ENCODE measurements around the gene VWA3B.

VWA3B gene

DNA sequence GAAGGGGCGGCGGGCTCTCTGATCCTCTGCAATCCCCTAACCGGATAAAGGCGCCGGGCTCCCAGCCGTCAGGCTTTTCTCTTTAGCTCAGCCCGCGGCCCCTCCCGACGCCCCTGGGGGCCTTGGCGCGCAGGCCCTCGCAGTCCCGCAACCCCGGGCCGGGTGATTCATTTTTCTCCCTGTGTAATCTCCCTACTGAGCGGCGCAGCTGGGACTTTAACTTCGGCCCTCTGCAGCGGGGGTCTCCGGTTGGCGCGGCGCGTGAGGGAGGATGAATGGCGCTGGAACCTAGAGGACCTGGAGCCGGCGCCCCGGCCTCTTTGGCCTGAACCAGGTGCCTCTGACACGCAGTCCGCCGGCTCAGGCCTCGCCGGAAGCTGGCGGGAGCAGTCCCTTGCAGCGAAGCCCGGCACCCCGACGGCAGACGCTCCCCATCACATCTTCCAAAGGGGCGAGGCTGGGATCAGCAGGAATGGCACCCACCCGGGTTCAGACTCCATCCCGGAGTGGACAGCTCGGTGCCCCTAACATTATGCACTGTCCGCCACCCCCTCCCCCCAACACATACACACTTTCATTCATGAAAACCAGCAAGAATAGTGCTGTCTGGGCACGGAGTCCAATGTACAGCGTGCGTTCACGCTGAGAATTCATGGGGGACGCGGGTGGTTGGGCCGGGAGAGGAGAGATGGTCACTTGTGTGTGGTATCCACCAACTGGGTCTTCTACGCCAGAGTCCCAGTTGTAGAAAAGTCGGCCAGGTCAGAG, 260.5 kb downstream of the VWA3B start:
- Histone ChIP-seq H3K4me3 (no peak overlapping the region; a peak in 1 of 20 replicates), H3K9ac (no peak overlapping the region), H3K36me3 (no peaks in the 10 kb centered on the region), H3K4me1 (peaks cover 0 to 18% (median 9%) of the 10 kb centered on the region in 10 experiments; a peak in 14 of 20 replicates), H4K20me1 (0 out of 22 replicates have a peak, but pooled peaks cover 0 to 7% (median 0%) of the 10 kb centered on the region in 11 experiments), H3K4me2 (peak overlapping the region in 9 of 11 experiments; percentile 2 to 56 (median 37); a peak in 14 of 22 replicates), H3K27ac (no peak overlapping the region), H3K27me3 (peaks cover 26 to 38% (median 32%) of the 10 kb centered on the region in 11 experiments), H3K9me3 (replicated peaks in 1 of 11) (peaks cover 10 to 23% (median 18%) of the 10 kb centered on the region in 11 experiments; a peak in 20 of 22 replicates)
- TF ChIP-seq Cebpa-rat (IDR thresholded peaks at IDR 0.05): no peak

DNA sequence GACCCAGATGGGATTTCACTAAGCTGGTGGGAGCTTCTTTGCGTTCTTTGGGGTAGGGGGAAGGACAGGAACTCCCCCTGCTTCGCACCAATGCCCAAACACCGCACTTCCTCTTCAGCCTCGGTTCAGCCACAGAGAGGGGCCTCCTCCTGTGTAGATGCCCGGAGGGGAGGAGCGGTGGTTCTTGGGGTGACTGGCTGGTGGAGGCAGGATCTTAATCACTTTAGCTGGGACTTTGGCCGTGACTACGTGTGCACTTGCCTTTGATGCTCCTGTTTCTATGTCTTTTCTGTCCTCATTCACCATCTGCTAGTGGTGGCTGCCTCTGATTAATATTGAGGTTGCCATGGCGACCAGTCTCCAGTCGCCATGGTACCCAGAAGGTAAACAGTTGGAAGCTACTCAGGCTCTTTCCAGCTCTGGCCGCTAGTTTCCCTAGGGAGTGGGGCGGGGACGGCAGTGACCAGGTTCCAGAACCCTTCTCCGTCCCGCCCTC, 261.1 kb downstream of the VWA3B start:
- Histone ChIP-seq H3K4me1 (peaks cover 0 to 18% (median 9%) of the 10 kb centered on the region in 10 experiments; a peak in 14 of 20 replicates), H4K20me1 (0 out of 22 replicates have a peak, but pooled peaks cover 0 to 7% (median 0%) of the 10 kb centered on the region in 11 experiments), H3K36me3 (no peaks in the 10 kb centered on the region), H3K9me3 (replicated peaks in 1 of 11) (peaks cover 10 to 23% (median 18%) of the 10 kb centered on the region in 11 experiments; a peak in 20 of 22 replicates), H3K4me3 (no peak overlapping the region), H3K27ac (no peak overlapping the region), H3K27me3 (peaks cover 26 to 38% (median 32%) of the 10 kb centered on the region in 11 experiments), H3K4me2 (peak overlapping the region in 9 of 11 experiments; percentile 2 to 56 (median 37); a peak in 14 of 22 replicates), H3K9ac (no peak overlapping the region)
- no peak for TF ChIP-seq Cebpa-rat (IDR thresholded peaks at IDR 0.05)

DNA sequence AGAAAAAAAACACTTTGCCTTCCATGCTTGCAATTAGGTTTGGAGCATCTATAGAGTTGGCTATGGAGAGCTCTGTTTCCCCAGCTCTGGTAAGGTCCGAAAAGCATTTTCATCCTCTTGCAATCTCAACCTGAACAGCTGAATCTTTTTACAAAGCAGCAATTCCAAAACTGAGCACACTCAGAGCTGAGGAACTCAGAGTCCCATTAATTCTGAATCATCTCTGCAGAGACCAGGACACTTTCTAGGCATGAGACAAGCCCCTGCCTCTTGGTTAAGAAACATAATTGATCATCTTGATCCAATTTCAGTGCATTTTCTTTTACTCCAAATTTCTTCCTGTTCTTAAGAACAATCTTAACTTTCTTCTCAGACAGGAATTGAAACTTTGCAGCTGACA, 263.4 kb downstream of the VWA3B start:
- Histone ChIP-seq H4K20me1 (0 out of 22 replicates have a peak, but pooled peaks cover 0 to 7% (median 0%) of the 10 kb centered on the region in 11 experiments), H3K9ac (no peak overlapping the region), H3K4me1 (peaks cover 0 to 18% (median 9%) of the 10 kb centered on the region in 10 experiments; a peak in 14 of 20 replicates), H3K27ac (no peak overlapping the region), H3K36me3 (no peaks in the 10 kb centered on the region), H3K27me3 (peaks cover 26 to 38% (median 32%) of the 10 kb centered on the region in 11 experiments), H3K4me2 (no peak overlapping the region), H3K9me3 (replicated peaks in 1 of 11) (peaks cover 10 to 25% (median 18%) of the 10 kb centered on the region in 11 experiments; a peak in 20 of 22 replicates), H3K4me3 (no peak overlapping the region)
- no peak for TF ChIP-seq Cebpa-rat (IDR thresholded peaks at IDR 0.05)

DNA sequence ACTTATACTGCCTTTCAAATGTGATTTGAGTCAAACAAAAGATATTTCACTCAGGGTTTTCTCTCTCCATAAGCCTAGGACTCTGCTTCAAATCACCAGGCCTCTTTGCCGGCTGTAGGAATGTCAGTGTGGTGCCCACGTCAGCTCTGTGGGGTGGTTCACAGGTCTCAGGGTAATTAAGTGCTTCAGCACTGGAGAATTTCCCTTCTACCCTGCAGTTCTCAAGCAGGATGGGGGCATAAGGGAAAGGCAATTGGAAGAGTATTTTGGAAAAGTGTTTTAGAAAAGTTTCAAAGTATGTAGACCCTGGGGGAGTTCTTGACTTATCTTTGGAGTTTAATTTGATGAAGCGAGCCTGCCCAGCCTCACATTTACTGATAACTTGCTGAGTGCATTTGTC, 268.9 kb downstream of the VWA3B start:
- Histone ChIP-seq H3K9me3 (replicated peaks in 1 of 11) (peaks cover 0 to 6% (median 0%) of the 10 kb centered on the region in 11 experiments; a peak in 6 of 22 replicates), H3K27ac (no peak overlapping the region), H3K4me2 (no peak overlapping the region), H4K20me1 (no peaks in the 10 kb centered on the region), H3K9ac (no peak overlapping the region), H3K27me3 (no peaks in the 10 kb centered on the region), H3K4me1 (peaks cover 0 to 24% (median 10%) of the 10 kb centered on the region in 10 experiments; a peak in 13 of 20 replicates), H3K36me3 (no peaks in the 10 kb centered on the region), H3K4me3 (no peak overlapping the region)
- no peak for TF ChIP-seq Cebpa-rat (IDR thresholded peaks at IDR 0.05)

DNA sequence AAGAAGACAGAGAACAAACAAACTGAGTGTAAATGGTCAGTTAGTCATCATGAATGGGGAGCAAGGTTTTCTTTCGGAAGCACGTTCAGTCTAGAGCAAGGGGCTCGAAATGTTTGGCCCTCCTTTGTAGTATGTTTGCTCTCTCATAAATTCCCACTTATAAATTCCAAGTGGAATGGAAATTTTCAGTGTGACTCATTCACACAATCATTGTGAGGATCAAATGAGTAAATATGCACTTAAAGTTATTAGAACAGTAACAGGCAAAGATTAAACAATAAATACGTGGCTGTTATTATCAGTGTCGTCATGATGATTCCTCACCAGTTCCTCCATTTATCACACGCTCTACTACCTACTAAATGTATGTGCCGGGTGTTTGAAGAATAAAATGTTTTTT, 269.8 kb downstream of the VWA3B start:
- peaks cover 0 to 4% (median 0%) of the 10 kb centered on the region in 11 experiments; a peak in 1 of 22 replicates for H3K9me3 ChIP-seq (replicated peaks in 1 of 11)

DNA sequence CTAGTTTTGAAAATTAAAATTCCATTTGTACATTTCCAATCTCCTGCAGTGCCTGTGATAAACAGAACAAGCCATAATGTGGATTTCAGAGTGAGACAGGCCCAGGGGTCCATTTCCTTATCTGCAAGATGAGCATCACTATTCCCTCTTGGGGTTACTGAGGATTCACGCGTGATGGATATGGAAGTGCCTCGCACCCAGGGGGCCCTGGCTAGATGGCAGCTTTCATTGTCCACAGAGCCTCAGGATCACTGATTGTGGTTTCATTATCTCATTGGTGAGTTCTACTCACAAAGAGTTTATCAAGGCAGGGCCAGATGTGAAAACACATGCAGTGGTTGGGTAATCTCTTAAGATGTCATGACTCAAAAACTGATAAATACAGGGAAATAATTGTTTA, 270.9 kb downstream of the VWA3B start:
- no peak overlapping the region for H3K9ac ChIP-seq
- H3K4me2 ChIP-seq: peak overlapping the region in 8 of 11 experiments; percentile 10 to 61 (median 36); a peak in 15 of 22 replicates
- peaks cover 0 to 24% (median 10%) of the 10 kb centered on the region in 10 experiments; a peak in 13 of 20 replicates for H3K4me1 ChIP-seq
- no peaks in the 10 kb centered on the region for H4K20me1 ChIP-seq
- peaks cover 0 to 4% (median 0%) of the 10 kb centered on the region in 11 experiments; a peak in 1 of 22 replicates for H3K9me3 ChIP-seq (replicated peaks in 1 of 11)
- H3K27ac ChIP-seq: peak overlapping the region in 1 of 11 experiments; percentile 18; a peak in 1 of 22 replicates
- TF ChIP-seq Cebpa-rat (IDR thresholded peaks at IDR 0.05): peak in 1 of 11 experiments; percentile 26; a peak in 1 of 22 replicates
- H3K27me3 ChIP-seq: no peaks in the 10 kb centered on the region
- H3K4me3 ChIP-seq: no peak overlapping the region
- no peaks in the 10 kb centered on the region for H3K36me3 ChIP-seq

More for the DNA sequence above, 269.8 kb downstream of the VWA3B start:
- H3K36me3 ChIP-seq: no peaks in the 10 kb centered on the region
- H3K4me3 ChIP-seq: no peak overlapping the region
- TF ChIP-seq Cebpa-rat (IDR thresholded peaks at IDR 0.05): no peak
- H4K20me1 ChIP-seq: no peaks in the 10 kb centered on the region
- H3K27ac ChIP-seq: no peak overlapping the region
- no peak overlapping the region for H3K9ac ChIP-seq
- H3K4me2 ChIP-seq: no peak overlapping the region
- no peaks in the 10 kb centered on the region for H3K27me3 ChIP-seq
- peaks cover 0 to 24% (median 10%) of the 10 kb centered on the region in 10 experiments; a peak in 13 of 20 replicates for H3K4me1 ChIP-seq

DNA sequence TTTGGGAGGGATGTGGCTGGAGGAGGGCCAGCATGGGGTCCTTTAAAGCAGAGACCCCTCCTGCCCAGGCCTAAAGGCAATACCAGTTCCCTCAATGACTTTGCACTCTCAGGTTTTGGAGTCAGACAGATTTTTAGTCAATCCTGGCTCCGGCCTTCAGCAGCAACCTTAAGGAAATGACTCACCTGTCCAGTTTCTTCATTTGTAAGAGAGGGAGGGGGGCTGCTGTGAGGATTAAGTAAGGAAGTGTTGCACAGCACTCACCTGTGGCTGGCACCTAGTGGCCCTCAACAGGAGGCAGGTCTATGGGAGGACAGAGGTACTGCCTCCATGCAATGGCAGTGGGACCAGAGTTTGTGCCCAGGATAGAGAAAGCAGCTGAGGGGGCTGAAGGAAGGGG, 273.0 kb downstream of the VWA3B start:
- H3K27me3 ChIP-seq: no peaks in the 10 kb centered on the region
- no peaks in the 10 kb centered on the region for H3K36me3 ChIP-seq
- H3K27ac ChIP-seq: no peak overlapping the region
- no peak for TF ChIP-seq Cebpa-rat (IDR thresholded peaks at IDR 0.05)
- H3K4me1 ChIP-seq: peaks cover 0 to 24% (median 10%) of the 10 kb centered on the region in 10 experiments; a peak in 13 of 20 replicates
- H3K4me2 ChIP-seq: no peak overlapping the region
- H4K20me1 ChIP-seq: no peaks in the 10 kb centered on the region
- H3K9ac ChIP-seq: no peak overlapping the region
- H3K4me3 ChIP-seq: no peak overlapping the region
- peaks cover 0 to 9% (median 0%) of the 10 kb centered on the region in 11 experiments; a peak in 1 of 22 replicates for H3K9me3 ChIP-seq (replicated peaks in 1 of 11)
